Effector CD4-positive, alpha-beta T cell (primary cell): ENCODE data around the gene SEMA3A.

Experiments used
- DNase-seq: peaks from one replicate; pipeline ENCODE4 v3.0.0-alpha.2; 2020

Gene SEMA3A

GRCh38 chr7:84195295-84196060 is 889 bp upstream of the SEMA3A start:
- DNase-seq, result no peak

GRCh38 chr7:84193747-84194146 is 842 bp downstream of the SEMA3A start:
- no peak for DNase-seq

GRCh38 chr7:84191842-84192241 is 2.7 kb downstream of the SEMA3A start:
- DNase-seq, result no peak

- no peak for DNase-seq
Observed at GRCh38 chr7:84191261-84191660, 3.3 kb downstream of the SEMA3A start.

GRCh38 chr7:84190016-84190705 is 4.4 kb downstream of the SEMA3A start:
- DNase-seq, result no peak

GRCh38 chr7:84188786-84189405 is 5.7 kb downstream of the SEMA3A start:
- no peak for DNase-seq

GRCh38 chr7:84187813-84188510 is 6.6 kb downstream of the SEMA3A start:
- no peak for DNase-seq

- DNase-seq, result no peak
Observed at GRCh38 chr7:84187087-84187805, 7.3 kb downstream of the SEMA3A start.

GRCh38 chr7:84183741-84184140 is 10.8 kb downstream of the SEMA3A start:
- DNase-seq, result no peak

GRCh38 chr7:84182301-84182700 is 12.3 kb downstream of the SEMA3A start:
- no peak for DNase-seq

GRCh38 chr7:84181628-84182027 is 13.0 kb downstream of the SEMA3A start:
- no peak for DNase-seq

GRCh38 chr7:84177758-84178412 is 16.7 kb downstream of the SEMA3A start:
- no peak for DNase-seq

- DNase-seq, result no peak
Observed at GRCh38 chr7:84176716-84177115, 17.9 kb downstream of the SEMA3A start.

GRCh38 chr7:84175461-84175860 is 19.1 kb downstream of the SEMA3A start:
- no peak for DNase-seq

GRCh38 chr7:84170646-84171045 is 23.9 kb downstream of the SEMA3A start:
- no peak for DNase-seq

- no peak for DNase-seq
Observed at GRCh38 chr7:84162584-84162983, 32.0 kb downstream of the SEMA3A start.

- DNase-seq, result no peak
Observed at GRCh38 chr7:84162125-84162524, 32.5 kb downstream of the SEMA3A start.

GRCh38 chr7:84161398-84161797 is 33.2 kb downstream of the SEMA3A start:
- no peak for DNase-seq

- no peak for DNase-seq
Observed at GRCh38 chr7:84159435-84159834, 35.2 kb downstream of the SEMA3A start.

- DNase-seq, result no peak
Observed at GRCh38 chr7:84157171-84157570, 37.4 kb downstream of the SEMA3A start.

GRCh38 chr7:84154991-84155781 is 39.4 kb downstream of the SEMA3A start:
- DNase-seq, result no peak
